HepG2 (cell line): ENCODE measurements around the gene ZNF445. TPM values are rescaled to one million over a fixed set of nuclear protein-coding genes. Genes with fewer than 3 reads are reported as not detected.
A peak's percentile ranks its signal among the peaks of the same experiment; 100 is the strongest.

Source experiments
- CBFB ChIP-seq: sonication (generic); formaldehyde crosslinking; IDR thresholded peaks from 2 replicates; pipeline ENCODE4 v1.4.0; 2020; ENCODE audit warnings: missing genetic modification reagents
- CBX1 ChIP-seq: IDR thresholded peaks from one replicate; pipeline ENCODE4 v1.6.1; 2016; ENCODE audit warnings: antibody characterized with exemption, low read depth
- GLMP ChIP-seq: sonication (generic); formaldehyde crosslinking; IDR thresholded peaks from 2 replicates; pipeline ENCODE4 v1.9.0; 2021; ENCODE audit warnings: missing genetic modification reagents, mild to moderate bottlenecking, borderline replicate concordance
- GMEB2 ChIP-seq: IDR thresholded peaks from 2 replicates; pipeline ENCODE4 v1.6.1; 2016; ENCODE audit warnings: missing biosample characterization, missing genetic modification reagents, low read depth
- HMG20A ChIP-seq: IDR thresholded peaks from 2 replicates; pipeline ENCODE4 v1.6.1; 2016; ENCODE audit warnings: borderline replicate concordance
- IKZF1 ChIP-seq: fragments of 450-650 bp; IDR thresholded peaks from 2 replicates; pipeline ENCODE4 v1.7.1; 2016
- NFE2L1 ChIP-seq: sonication (generic); formaldehyde crosslinking; IDR thresholded peaks from 2 replicates; pipeline ENCODE4 v1.4.0; 2020; ENCODE audit warnings: missing genetic modification reagents, mild to moderate bottlenecking, borderline replicate concordance
- NPAS2 ChIP-seq: sonication (generic); formaldehyde crosslinking; IDR thresholded peaks from 2 replicates; pipeline ENCODE4 v1.8.0; 2022; ENCODE audit warnings: mild to moderate bottlenecking, missing genetic modification reagents, borderline replicate concordance
- PATZ1 ChIP-seq: sonication (generic); formaldehyde crosslinking; IDR thresholded peaks from 2 replicates; pipeline ENCODE4 v1.4.0; 2020; ENCODE audit warnings: missing genetic modification reagents
- PBX3 ChIP-seq: sonication (generic); formaldehyde crosslinking; IDR thresholded peaks from 2 replicates; pipeline ENCODE4 v1.8.1; 2023; ENCODE audit warnings: missing genetic modification reagents, inconsistent platforms, borderline replicate concordance
- PCBP1 ChIP-seq: fragments of 200-400 bp; formaldehyde crosslinking; IDR thresholded peaks from 2 replicates; pipeline ENCODE4 v1.6.1; 2017; ENCODE audit warnings: mild to moderate bottlenecking, low read depth, low read length, borderline replicate concordance
- PREB ChIP-seq: sonication (generic); formaldehyde crosslinking; IDR thresholded peaks from 2 replicates; pipeline ENCODE4 v1.4.0; 2020; ENCODE audit warnings: missing genetic modification reagents
- RAD51 ChIP-seq: fragments of 450-650 bp; IDR thresholded peaks from 2 replicates; pipeline ENCODE4 v1.6.1; 2016; ENCODE audit warnings: borderline replicate concordance
- REXO4 ChIP-seq: sonication (generic); formaldehyde crosslinking; IDR thresholded peaks from 2 replicates; pipeline ENCODE4 v1.8.0; 2022; ENCODE audit warnings: missing genetic modification reagents, mild to moderate bottlenecking, borderline replicate concordance
- XBP1 ChIP-seq: sonication (generic); formaldehyde crosslinking; IDR thresholded peaks from 2 replicates; pipeline ENCODE4 v1.5.0; 2020; ENCODE audit warnings: missing genetic modification reagents
- ZBTB46 ChIP-seq: sonication (generic); formaldehyde crosslinking; IDR thresholded peaks from 2 replicates; pipeline ENCODE4 v1.4.0; 2020; ENCODE audit warnings: mild to moderate bottlenecking, missing genetic modification reagents, borderline replicate concordance
- ZBTB7A ChIP-seq: sonication (generic); formaldehyde crosslinking; IDR thresholded peaks from 2 replicates; pipeline ENCODE4 v1.8.0; 2022; ENCODE audit warnings: mild to moderate bottlenecking, missing genetic modification reagents
- ZFP62 ChIP-seq: sonication (generic); formaldehyde crosslinking; IDR thresholded peaks from 2 replicates; pipeline ENCODE4 v1.4.0; 2020; ENCODE audit warnings: missing genetic modification reagents
- ZNF12 ChIP-seq: sonication (generic); formaldehyde crosslinking; IDR thresholded peaks from 2 replicates; pipeline ENCODE4 v1.5.0; 2020; ENCODE audit warnings: missing genetic modification reagents
- ZNF550 ChIP-seq: sonication (generic); formaldehyde crosslinking; IDR thresholded peaks from 2 replicates; pipeline ENCODE4 v1.4.0; 2020; ENCODE audit warnings: mild to moderate bottlenecking, missing genetic modification reagents, borderline replicate concordance
- ZNF747 ChIP-seq: sonication (generic); formaldehyde crosslinking; IDR thresholded peaks from 2 replicates; pipeline ENCODE4 v1.8.1; 2023; ENCODE audit warnings: missing genetic modification reagents, mild to moderate bottlenecking, borderline replicate concordance
- polyA plus RNA-seq, 8 experiments: library from polyadenylated mRNA; depleted of rRNA in 3 of 8; stranded (reverse) in 7 of 8; unstranded in 1 of 8; fragments of >200 nt; fragmentation: Illumina TruSeq in 4 of 8; extraction: Trizol in 4 of 8; gene quantifications; 2 replicates each; pipeline versions ENCODE4 v1.2.1 to v1.2.3, GENCODE V29; 2011 to 2016; ENCODE audit warnings: low read depth in 4 of 8, missing spikeins in 1 of 8, mixed read lengths in 1 of 8; ENCODE audit not compliant: insufficient read depth in 1 of 8
- total RNA-seq, 5 experiments: library from RNA; depleted of rRNA; stranded (reverse); fragments of >200 nt; fragmentation: Illumina TruSeq; extraction: Trizol; gene quantifications; 2 replicates each; pipeline ENCODE4 v1.2.3, GENCODE V29; 2016; ENCODE audit warnings: low read depth in 1 of 5

ZNF445 gene
- total and polyA plus RNA-seq, 2 of the 13 experiments (the other 11 are each of a cell fraction or from before 2014, with no cell fraction given) = 4.4 to 10.3 TPM

GRCh38 chr3:44439499-44440295, 37.8 kb downstream of the ZNF445 start (continued):
- TF ChIP-seq NFE2L1 = no peak
- TF ChIP-seq XBP1 (CRISPR knock-in tag) = no peak
- TF ChIP-seq ZNF550 = no peak
- TF ChIP-seq ZNF12 (CRISPR knock-in tag) = no peak; the same call in 1 of the 2 replicates
- TF ChIP-seq IKZF1 = no peak
- TF ChIP-seq ZNF747 (CRISPR knock-in tag) = peak; percentile 86
- TF ChIP-seq RAD51 = no peak
- peak; percentile 81 for TF ChIP-seq HMG20A
- no peak for TF ChIP-seq PREB (CRISPR knock-in tag)
- no peak for TF ChIP-seq REXO4 (CRISPR knock-in tag)
- TF ChIP-seq CBX1 = no peak
- peak; percentile 96 for TF ChIP-seq PATZ1
- TF ChIP-seq PCBP1 = no peak
- TF ChIP-seq ZBTB46 = no peak
- no peak for TF ChIP-seq GMEB2
- peak; percentile 65 for TF ChIP-seq CBFB (CRISPR knock-in tag)
- TF ChIP-seq ZBTB7A = peak; percentile 66; the same call in 1 of the 2 replicates
- no peak for TF ChIP-seq PBX3 (CRISPR knock-in tag)
- no peak for TF ChIP-seq ZFP62 (CRISPR knock-in tag)
- TF ChIP-seq NPAS2 (CRISPR knock-in tag) = no peak
- TF ChIP-seq GLMP = no peak
